ENCODE data around the gene CFAP77. TPM values are rescaled to one million over a fixed set of nuclear protein-coding genes. Genes with fewer than 3 reads are reported as not detected.

Gene CFAP77
- total and polyA plus RNA-seq, 10 of the 15 experiments (the other 5 are each of a cell fraction or from before 2014, with no cell fraction given), result 0.33 TPM; not detected in 9

- TF ChIP-seq IRF5 (IDR thresholded peaks at IDR 0.05; ENCODE audit: borderline replicate concordance) (no peak), ZNF384 (IDR thresholded peaks at IDR 0.05; ENCODE audit: borderline replicate concordance, low read depth, low read length) (no peak), TCF7 (IDR thresholded peaks at IDR 0.05; ENCODE audit: borderline replicate concordance) (no peak), RCOR1 (conservative IDR thresholded peaks at IDR 0.05; ENCODE audit: low read depth, low read length) (0 out of 2 replicates have a peak, but pooled peaks have one; percentile 75), CBX3 (IDR thresholded peaks at IDR 0.05; ENCODE audit: borderline replicate concordance, low read depth) (no peak), SMC3 (IDR thresholded peaks at IDR 0.05; ENCODE audit: borderline replicate concordance, low read length) (peak; percentile 19; the same call in 1 of the 2 replicates), MXI1 (IDR thresholded peaks at IDR 0.05; ENCODE audit: low read depth, low read length) (peak; percentile 81; the same call in 1 of the 2 replicates), SP1 (IDR thresholded peaks at IDR 0.05; ENCODE audit: low read depth, low read length) (no peak), ZNF207 (IDR thresholded peaks at IDR 0.05; ENCODE audit: borderline replicate concordance) (no peak)
These were observed 28.0 kb upstream of the CFAP77 start (continued) for GRCh38 chr9:132381966-132382541.

GRCh38 chr9:132383462-132383883 is 26.5 kb upstream of the CFAP77 start:
- RAD21 ChIA-PET (ENCODE audit: unreplicated experiment), result interaction anchor here (0.6 to 4.0 kb wide), 7 partner anchors 9 to 79 kb away, joined by 3 to 50 read pairs (median 4); partner anchors contain the start of gene SETX
- TF ChIP-seq ZNF687 (IDR thresholded peaks at IDR 0.05), result no peak
- 0 out of 4 replicates have a peak, but pooled peaks of 1 of the 2 experiments have one; percentile 22 for TF ChIP-seq SRF (IDR thresholded peaks at IDR 0.05; ENCODE audit: low read depth in 2 of 2, low read length in 2 of 2)
- 0 out of 2 replicates have a peak, but pooled peaks have one; percentile 23 for TF ChIP-seq POLR2A (IDR thresholded peaks at IDR 0.05; ENCODE audit: low read depth, low read length)
- TF ChIP-seq POLR2AphosphoS5 (IDR thresholded peaks at IDR 0.05; ENCODE audit: low read length), result peak; percentile 58
- peak; percentile 39; the same call in 1 of the 2 replicates for TF ChIP-seq RAD21 (IDR thresholded peaks at IDR 0.05; ENCODE audit: insufficient read depth, low read depth, low read length)
- no peak for TF ChIP-seq ZSCAN29 (IDR thresholded peaks at IDR 0.05)
- TF ChIP-seq KDM1A (IDR thresholded peaks at IDR 0.05; ENCODE audit: borderline replicate concordance), result no peak
- TF ChIP-seq POLR2AphosphoS2 (IDR thresholded peaks at IDR 0.05; ENCODE audit: low read depth, low read length), result peak; percentile 46; the same call in 1 of the 2 replicates
- no peak for TF ChIP-seq TARDBP (IDR thresholded peaks at IDR 0.05; ENCODE audit: borderline replicate concordance)

More at GRCh38 chr9:132383462-132383883, 26.5 kb upstream of the CFAP77 start:
- no peaks in the 10 kb centered on the region for H4K20me1 ChIP-seq (ENCODE audit: control insufficient read depth, insufficient read depth)
- no peak for DNase-seq (ENCODE audit: low read depth, low spot score)
- ChIA-PET SMC1A (ENCODE audit: uncharacterized antibody, unreplicated experiment) (interaction anchor here (0.6 to 7.6 kb wide), 11 partner anchors 11 to 1896 kb away, joined by 3 to 131 read pairs (median 4); partner anchors contain the start of genes SETX and TTF1), POLR2A (interaction anchor here (0.7 to 6.3 kb wide), 4 partner anchors 31 to 104 kb away, joined by 3 to 96 read pairs (median 6); partner anchors contain the start of gene SETX), CTCF (interaction anchor here (0.6 to 4.4 kb wide), 9 partner anchors 11 to 142 kb away, joined by 3 to 59 read pairs (median 3); partner anchors contain the start of gene SETX)
- H2AFZ ChIP-seq (ENCODE audit: control insufficient read depth, low read depth, low read length), result peak overlapping the region; percentile 33; the same call in 1 of the 2 replicates
- peak overlapping the region; percentile 94 for H3K27ac ChIP-seq (ENCODE audit: control insufficient read depth, insufficient read depth)
- in situ Hi-C loops (cut with MboI), result no loop called here
- peak overlapping the region; percentile 50; the same call in 1 of the 2 replicates for H3K4me3 ChIP-seq
- peak; percentile 59 for FAIRE-seq
- H3K27me3 ChIP-seq (replicated peaks in 1 of 2; ENCODE audit: control insufficient read depth in 2 of 2, insufficient read depth in 2 of 2, low read length in 1 of 2), result no peaks in the 10 kb centered on the region
- BruUV-seq (replicated peaks), result no TSS peak
- peak overlapping the region; percentile 84 for H3K4me2 ChIP-seq (ENCODE audit: control insufficient read depth, insufficient read depth)
- H3K9ac ChIP-seq (ENCODE audit: control insufficient read depth, insufficient read depth, low read length), result peak overlapping the region; percentile 37
- H3K36me3 ChIP-seq (ENCODE audit: control insufficient read depth in 2 of 2, insufficient read depth in 2 of 2, low read length in 1 of 2), result peaks cover 13 to 18% of the 10 kb centered on the region in 2 experiments
- intact Hi-C loops (cut with micrococcal nuclease; ENCODE audit: unreplicated experiment), result no loop called here
- peaks cover 2% of the 10 kb centered on the region for H3K79me2 ChIP-seq (ENCODE audit: control insufficient read depth, insufficient read depth, low read length)
- ATAC-seq, result peak; percentile 62
- under 1% methylated on average over 10 of the region's 10 CpGs for WGBS (ENCODE audit: insufficient coverage, insufficient replicate concordance, low lambda C conversion rate, missing lambda C conversion rate)
- no peaks in the 10 kb centered on the region for H3K9me3 ChIP-seq (replicated peaks; ENCODE audit: control insufficient read depth, insufficient read depth, low read length)
- peaks cover 41% of the 10 kb centered on the region for H3K4me1 ChIP-seq (ENCODE audit: control insufficient read depth, insufficient read depth, low read length)
